Anterior cingulate cortex (tissue), 58 donors: Measurements from ENCODE around the gene NUCB1.
"Not testable (repeated sequence)": the region's sequence is repeated elsewhere in the genome, so short reads cannot be mapped to it uniquely, and the experiment has no call there.

Experiments
- DNase-seq, 58 donors: peaks; one replicate each; lab custom pipeline; 2025; lab: John Stamatoyannopoulos, UW

NUCB1 gene

DNA sequence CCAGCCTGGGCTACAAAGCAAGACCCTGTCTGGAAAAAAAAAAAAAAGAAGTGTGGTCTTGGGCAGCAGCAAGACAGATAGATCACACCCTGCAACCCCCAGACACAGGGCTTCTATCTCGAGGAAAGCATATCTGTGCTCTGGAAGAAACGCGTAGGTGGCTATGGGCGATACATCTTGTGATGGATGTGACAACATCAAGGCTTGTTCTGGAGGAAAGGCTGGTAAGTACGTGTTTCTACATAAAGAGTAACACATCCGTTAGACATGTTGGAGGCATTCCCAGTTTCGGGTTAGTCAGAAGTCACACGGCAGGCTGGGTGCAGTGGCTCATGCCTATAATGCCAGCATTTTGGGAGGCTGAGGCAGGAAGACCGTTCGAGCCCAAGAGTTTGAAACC lies 26.8 kb downstream of the NUCB1 start:
- peak in 50 of 58 donors; percentile 4 to 85 (median 35) for DNase-seq

DNA sequence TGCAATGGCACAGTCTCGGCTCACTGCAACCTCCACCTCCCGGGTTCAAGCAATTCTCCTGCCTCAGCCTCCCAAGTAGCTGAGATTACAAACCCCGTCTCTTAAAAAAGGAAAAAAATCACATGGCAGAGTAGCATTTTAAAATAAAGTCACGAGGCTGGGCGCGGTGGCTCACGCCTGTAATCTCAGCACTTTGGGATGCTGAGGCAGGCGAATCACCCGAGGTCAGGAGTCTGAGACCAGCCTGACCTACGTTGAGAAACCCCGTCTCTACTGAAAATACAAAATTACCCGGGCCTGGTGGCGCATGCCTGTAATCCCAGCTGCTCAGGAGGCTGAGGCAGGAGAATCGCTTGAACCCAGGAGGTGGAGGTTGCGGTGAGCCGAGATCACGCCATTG lies 27.6 kb downstream of the NUCB1 start:
- DNase-seq = not testable (repeated sequence)

DNA sequence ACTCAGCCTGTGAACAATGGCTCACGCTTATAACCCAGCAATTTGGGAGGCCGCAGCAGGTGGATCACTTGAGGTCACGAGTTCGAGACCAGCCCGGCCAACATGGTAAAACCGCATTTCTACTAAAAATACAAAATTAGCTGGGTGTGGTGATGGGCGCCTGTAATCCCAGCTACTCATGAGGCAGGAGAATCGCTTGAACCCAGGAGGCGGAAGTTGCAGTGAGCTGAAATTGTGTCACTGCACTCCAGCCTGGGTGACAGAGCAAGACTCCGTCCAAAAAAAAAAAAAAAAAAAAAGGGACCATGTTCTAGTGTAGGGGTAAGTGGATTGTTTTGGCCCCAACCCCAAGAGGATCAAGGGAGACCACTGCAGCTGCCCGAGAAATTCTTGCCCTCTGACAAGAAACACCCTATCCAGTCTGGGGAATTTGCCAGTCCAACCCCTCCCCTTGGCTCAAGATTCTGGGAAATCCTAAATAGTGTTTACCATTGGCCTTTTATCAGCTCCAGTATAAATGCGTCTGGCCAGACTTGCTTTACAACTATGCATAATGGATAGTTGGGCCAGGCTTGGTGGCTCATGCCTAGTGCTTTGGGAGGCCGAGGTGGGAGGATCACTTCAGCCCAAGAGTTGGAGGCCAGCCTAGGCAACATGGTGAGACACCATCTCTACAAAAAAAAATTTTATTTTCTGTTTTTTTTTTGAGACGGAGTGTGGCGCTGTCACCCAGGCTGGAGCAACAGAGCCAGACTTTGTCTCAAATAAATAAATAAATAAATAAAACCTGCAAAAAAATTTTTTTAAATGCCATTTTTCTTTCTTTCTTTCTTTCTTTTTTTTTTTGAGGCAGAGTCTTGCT lies 28.3 kb downstream of the NUCB1 start:
- no peak for DNase-seq

DNA sequence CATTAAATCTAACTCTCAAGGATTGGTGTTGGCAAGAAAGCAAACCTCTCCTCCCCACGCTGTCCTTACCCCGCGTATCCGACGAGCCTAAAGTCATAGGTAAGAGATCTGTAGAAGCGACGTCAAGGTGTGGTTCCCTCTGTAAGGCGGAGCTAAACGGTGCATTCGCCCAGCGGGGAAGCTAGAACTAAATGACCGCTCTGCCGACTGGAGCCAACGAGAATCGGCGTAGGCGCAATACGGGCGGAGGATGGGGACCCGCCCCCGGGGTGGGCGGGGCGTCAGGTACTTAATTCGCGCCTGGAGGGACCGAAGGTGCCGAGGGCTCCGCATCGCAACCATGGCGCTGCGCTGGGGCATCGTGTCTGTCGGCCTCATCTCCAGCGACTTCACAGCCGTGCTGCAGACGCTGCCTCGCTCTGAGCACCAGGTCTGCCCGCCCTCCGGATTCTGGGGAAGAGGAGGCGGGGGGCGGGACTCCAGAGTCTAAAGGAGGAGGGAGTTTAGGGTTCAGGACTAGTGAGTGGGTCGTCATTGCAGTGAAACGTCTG lies 33.3 kb downstream of the NUCB1 start, which contains the start of gene DHDH:
Gene DHDH (plus strand): TSS at position 318 of the 551 bp plus-strand sequence. CDS start 23 bp downstream, at position 341.
- peak in 52 of 58 donors; percentile 5 to 82 (median 46) for DNase-seq

DNA sequence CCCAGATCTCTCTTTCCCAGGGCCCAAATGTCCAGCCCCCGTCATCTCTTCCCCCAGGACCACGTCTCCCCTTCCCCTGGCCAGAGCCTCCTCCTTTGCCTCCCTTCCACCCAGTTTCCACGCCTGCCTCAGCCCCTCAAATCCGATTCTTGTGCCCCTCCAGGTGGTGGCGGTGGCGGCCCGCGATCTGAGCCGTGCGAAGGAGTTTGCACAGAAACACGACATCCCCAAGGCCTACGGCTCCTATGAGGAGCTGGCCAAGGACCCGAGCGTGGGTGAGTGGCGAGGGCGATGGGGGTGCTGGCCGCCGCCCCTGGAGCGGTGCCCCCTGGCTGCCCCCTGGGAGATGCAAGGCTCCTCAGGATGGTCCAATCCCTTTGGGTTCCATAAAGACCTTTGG lies 34.7 kb downstream of the NUCB1 start:
- no peak for DNase-seq

DNA sequence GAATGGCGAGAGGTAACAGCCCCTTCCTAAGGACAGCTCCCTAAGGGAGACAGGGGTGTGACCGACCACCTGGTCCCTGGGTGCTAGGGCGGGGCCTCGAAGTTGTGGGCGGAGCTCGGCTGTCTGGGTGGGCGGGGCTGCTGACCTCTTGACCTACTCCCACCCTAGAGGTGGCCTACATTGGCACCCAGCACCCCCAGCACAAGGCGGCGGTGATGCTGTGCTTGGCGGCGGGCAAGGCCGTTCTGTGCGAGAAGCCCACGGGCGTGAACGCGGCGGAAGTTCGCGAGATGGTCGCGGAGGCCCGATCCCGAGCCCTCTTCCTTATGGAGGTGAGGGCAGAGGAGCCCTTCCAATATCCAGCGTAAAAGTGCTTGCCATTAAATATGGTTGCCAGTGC lies 35.8 kb downstream of the NUCB1 start:
- DNase-seq = no peak

DNA sequence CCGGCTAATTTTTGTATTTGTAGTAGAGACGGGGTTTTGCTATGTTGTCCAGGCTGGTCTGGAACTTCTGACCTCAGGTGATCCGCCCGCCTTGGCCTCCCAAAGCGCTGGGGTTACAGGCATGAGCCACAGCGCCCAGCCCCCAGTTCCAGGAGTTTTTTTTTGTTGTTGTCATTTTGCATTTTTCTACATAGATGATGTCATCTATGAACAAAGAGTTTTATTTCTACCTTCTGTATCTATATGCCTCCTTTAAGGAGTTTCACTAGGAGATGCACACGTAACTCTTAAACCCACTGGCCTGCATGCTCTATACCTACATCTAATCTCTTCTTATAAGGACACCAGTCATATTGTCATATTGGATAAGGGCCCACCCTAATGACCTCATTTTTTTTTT lies 38.1 kb downstream of the NUCB1 start:
- DNase-seq = no peak

DNA sequence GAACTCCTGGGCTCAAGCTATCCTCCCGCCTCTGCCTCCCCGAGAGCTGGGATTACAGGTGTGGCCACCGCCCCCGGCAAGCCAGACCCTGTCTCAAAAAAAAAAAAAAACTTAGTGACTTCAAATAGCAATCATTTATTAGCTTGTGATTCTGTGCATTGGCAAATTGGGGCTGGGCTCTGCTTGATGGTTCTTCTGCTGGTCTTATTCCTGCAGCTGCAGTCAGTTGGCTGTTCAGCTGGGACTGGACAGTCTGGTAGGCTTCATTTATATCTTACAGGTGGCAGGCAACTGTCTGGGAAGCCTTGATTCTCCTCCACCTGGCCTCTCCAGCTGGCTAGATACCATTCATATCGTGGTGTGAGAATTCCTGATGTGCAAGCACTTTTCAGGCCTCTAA lies 40.8 kb downstream of the NUCB1 start:
- no peak for DNase-seq

DNA sequence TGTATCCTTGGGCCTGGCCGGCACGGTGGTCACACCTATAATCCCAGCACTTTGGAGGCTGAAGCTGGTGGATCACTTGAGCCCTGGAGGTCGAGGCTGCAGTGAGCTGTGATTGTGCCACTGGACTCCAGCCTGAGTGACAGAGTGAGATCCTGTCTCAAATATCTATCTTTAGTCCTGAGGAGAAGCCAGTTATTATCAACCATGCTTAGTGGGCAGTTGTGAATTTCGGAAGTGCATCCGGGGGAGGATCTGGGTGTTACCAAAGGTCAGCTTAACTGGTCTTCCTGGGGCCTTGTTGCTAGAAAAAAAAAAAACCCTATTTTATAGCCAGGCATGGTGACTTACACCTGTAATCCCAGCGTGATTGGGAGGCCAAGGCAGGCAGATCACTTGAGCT lies 43.0 kb downstream of the NUCB1 start:
- DNase-seq = no peak

DNA sequence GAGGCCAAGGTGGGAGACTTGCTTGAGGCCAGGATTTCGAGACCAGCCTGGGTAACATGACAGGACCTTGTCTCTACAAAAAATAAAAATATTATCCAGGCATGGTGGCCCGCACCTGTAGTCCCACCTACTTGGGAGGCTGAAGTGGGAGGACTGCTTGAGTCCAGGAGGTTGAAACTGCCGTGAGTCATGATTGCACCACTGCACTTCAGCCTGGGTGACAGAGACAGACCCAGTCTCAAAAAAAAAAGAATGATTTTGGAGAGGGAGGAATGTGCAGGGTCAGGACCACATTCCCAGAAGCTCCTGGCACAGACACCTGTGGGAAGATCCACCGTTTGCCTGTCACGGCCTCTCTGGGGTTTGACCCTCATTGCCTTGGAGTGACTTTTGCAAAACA lies 45.3 kb downstream of the NUCB1 start:
- no peak for DNase-seq

DNA sequence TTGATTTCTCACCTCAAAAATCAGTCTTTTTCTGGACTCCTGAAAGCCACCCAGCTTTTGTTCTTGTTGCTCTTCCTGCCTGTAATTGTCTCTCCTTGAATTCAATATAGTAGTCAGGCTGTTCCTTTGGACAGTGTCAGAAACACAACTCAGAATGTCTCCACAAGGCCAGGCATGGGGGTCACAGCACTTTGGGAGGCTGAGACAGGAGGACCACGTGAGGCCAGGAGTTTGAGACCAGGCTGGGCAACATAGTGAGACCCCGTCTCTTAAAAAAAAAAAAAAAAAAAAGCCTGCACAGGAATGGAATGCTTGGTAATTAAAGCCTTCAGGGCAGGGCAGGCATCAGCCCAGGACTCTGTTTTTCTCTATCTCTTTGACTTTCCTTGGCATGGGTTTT lies 45.7 kb downstream of the NUCB1 start:
- DNase-seq = no peak

DNA sequence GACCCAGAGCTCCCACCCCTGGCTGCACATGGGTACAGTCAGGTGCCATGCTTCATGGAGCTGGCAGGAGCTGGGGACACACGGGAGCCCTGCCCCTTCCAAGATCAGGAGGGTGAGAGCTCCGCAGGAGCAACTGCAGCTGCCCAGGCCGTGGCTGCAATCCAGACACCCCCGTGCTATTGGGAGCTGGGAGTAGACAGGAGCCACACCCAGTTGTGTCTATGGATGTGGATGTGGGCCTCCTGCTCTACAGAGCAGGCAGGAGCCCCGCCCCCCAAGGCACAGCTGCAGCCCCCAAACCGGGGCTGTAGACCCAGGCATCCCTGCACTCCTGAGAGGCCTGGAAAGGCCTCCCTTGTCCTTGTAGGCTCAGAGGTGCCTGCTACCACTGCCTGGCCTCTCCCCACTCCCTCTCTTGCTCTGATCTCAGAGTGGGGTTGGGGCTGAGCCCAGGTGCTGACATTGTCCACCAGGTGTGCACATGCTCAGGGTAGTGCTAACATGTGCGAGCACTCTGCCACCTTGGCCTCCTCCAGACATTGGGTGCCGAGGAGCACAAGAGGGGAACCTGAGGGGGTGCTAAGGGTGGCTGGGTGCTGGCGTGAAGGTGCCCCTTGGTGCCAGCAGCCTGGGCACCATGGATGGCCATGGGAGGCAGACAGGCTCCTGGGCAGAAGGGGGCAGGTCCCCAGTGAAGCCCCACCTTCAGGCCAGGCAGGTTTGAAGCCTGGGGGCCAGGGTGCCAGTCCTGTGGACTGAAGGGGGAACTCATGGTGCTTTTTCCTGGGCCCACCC lies 46.5 kb downstream of the NUCB1 start:
- DNase-seq = no peak

DNA sequence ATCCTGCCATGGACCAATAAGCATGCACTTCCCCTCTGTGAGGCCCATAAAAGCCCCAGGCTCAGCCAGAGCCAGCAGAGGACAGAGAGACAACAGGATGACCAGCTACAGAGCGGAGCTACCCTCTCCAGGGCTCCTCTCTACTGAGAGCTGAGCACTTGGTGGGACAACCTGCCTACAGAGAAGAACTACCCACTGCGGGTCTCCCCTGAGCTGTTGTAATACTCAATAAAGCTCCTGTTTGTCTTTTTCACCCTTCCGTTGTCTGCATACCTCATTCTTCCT lies 47.1 kb downstream of the NUCB1 start:
- DNase-seq = no peak

DNA sequence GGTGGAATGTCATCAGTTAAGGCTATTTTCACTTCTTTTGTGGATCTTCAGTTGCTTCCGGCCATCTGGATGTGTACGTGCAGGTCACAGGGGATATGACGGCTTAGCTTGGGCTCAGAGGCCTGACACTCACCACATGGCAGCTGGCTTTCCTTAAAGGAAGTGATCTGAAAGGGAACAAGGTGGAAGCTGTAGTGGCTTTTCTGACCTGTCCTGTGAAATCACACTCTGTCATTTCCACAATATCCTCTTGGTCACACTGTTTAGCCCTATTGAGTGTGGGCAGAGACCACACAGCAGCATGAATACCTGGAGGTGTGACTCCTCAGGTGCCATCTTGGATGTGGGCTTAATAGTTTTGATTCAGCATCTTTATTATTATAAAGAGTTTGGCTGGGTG lies 50.0 kb downstream of the NUCB1 start:
- no peak for DNase-seq

DNA sequence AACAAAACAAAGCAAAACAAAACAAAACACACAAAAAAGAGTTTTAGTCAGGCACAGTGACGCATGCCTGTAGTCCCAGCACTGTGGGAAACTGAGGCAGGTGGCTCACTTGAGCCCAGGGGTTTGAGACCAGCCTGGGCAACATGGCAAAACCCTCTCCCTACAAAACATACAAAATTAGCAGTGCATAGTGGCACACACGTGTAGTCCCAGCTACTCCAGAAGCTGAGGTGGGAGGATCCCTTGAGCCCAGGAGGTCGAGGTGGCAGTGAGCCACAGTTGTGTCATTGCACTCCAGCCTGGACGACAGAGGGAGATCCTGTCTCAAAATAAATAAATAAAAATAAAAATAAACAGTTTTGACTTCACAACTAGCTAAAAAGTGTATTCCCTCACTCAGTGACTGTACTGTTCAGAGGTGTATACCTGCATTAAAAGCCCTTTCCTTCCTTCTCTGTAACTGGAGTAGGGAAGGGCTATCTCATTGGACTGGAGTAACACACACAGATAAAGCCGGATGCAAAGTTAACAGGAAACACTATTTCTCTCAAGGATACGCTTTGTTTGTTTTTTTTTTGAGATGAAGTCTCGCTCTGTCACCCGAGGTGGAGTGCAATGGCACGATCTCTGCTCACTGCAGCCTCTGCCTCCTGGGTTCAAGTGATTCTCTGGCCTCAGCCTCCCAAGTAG lies 50.9 kb downstream of the NUCB1 start:
- no peak for DNase-seq

DNA sequence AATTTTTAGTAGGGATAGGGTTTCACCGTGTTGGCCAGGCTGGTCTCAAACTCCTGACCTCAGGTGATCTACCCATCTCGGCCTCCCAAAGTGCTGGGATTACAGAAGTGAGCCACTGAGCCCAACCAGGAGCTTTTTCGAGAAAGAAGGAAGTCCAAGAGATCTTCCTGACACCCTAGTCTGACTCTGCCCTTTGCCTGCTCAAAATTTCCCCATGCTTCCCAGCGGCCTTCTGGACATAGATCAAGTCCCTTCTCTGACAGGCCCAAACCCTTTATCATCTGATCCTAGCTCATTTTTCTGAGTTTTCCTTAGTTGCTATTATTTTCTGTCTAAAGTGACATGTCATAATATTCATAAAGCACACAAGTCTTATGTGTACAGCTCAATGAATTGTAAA lies 53.0 kb downstream of the NUCB1 start:
- DNase-seq = no peak

DNA sequence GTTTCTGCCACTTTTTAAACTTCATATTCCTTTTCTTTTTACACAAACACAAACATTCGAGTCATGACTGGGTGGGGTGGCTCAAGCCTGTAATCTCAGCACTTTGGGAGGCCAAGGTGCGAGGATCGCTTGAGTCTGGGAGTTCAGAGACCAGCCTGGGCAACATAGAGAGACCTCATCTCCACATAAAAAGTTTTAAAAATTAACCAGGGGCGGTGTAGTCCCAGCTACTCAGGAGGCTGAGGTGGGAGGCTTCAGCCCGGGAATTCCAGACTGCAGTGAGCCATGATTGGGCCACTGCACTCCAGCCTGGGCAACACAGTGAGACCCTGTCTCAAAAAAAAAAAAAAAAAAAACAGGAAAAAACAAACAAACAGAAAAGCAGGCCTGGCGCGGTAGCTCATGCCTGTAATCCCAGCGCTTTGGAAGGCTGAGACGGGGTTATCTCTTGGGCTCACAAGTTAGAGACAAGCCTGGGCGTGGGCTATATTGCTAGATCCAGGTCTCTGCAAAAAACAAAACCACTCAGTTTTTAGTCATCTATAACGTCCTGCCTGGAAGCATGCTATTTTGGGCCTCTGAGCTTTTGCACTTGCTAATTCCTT lies 54.0 kb downstream of the NUCB1 start:
- peak in 1 of 58 donors; percentile 65 for DNase-seq

DNA sequence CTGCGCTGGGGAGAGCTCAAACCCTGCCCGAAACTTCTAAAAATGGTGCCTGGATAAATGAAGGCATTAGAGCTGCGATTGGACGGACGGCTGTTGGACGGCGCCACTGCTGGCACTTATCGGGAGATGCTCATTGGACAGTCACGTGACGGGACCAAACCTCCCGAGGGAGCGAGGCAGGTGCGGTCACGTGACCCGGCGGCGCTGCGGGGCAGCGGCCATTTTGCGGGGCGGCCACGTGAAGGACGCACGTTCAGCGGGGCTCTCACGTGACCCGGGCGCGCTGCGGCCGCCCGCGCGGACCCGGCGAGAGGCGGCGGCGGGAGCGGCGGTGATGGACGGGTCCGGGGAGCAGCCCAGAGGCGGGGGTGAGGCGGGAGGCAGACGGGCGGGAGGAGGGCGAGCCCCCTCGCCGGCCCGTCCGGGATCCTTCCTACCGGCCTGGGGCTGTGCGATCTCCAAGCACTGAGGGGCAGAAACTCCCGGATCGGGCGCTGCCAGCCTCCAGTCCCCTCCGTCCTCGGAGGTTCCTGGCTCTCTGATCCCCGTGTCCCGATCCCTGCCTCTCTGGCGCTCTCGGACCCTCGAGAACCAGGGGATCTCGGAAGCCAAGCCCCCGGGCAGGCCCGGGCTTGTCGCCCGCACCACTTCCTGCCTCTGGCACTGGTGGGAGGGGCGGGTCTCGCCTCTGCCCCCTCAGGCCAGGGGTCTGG lies 54.6 kb downstream of the NUCB1 start, which contains the start of gene BAX:
Gene BAX (plus strand): TSS at position 281 of the 713 bp plus-strand sequence. CDS start 54 bp downstream, at position 335.
- peak; percentile 59 to 97 (median 92) for DNase-seq

DNA sequence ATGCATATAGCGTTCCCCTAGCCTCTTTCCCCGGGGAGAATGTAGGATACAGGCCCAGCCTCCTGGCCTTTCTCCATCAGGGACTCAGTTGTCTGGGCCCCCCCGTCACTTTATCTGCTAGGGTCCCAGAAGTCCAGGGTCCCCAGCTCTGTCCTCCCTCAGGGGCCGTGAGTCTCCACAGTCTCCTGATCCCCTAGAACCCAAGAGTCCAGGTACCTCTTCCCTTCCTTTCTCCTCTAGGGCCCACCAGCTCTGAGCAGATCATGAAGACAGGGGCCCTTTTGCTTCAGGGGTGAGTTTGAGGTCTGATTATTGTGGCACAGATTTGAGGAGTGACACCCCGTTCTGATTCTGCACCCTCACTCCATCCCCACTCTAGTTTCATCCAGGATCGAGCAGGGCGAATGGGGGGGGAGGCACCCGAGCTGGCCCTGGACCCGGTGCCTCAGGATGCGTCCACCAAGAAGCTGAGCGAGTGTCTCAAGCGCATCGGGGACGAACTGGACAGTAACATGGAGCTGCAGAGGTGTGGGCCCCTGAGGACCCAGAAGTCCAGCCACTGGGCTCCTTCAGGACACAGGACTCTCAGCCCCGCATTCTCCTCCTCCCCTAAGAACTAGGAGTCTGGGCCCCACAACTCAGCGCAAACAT lies 55.3 kb downstream of the NUCB1 start:
- no peak for DNase-seq
